ENCODE data around the gene RAPGEF1. TPM values are rescaled to one million over a fixed set of nuclear protein-coding genes. Genes with fewer than 3 reads are reported as not detected.

Gene RAPGEF1
- total and polyA plus RNA-seq, 2 of the 13 experiments (the other 11 are each of a cell fraction or from before 2014, with no cell fraction given) = 21.2 to 38.9 TPM

- TF ChIP-seq, protein P1, sequence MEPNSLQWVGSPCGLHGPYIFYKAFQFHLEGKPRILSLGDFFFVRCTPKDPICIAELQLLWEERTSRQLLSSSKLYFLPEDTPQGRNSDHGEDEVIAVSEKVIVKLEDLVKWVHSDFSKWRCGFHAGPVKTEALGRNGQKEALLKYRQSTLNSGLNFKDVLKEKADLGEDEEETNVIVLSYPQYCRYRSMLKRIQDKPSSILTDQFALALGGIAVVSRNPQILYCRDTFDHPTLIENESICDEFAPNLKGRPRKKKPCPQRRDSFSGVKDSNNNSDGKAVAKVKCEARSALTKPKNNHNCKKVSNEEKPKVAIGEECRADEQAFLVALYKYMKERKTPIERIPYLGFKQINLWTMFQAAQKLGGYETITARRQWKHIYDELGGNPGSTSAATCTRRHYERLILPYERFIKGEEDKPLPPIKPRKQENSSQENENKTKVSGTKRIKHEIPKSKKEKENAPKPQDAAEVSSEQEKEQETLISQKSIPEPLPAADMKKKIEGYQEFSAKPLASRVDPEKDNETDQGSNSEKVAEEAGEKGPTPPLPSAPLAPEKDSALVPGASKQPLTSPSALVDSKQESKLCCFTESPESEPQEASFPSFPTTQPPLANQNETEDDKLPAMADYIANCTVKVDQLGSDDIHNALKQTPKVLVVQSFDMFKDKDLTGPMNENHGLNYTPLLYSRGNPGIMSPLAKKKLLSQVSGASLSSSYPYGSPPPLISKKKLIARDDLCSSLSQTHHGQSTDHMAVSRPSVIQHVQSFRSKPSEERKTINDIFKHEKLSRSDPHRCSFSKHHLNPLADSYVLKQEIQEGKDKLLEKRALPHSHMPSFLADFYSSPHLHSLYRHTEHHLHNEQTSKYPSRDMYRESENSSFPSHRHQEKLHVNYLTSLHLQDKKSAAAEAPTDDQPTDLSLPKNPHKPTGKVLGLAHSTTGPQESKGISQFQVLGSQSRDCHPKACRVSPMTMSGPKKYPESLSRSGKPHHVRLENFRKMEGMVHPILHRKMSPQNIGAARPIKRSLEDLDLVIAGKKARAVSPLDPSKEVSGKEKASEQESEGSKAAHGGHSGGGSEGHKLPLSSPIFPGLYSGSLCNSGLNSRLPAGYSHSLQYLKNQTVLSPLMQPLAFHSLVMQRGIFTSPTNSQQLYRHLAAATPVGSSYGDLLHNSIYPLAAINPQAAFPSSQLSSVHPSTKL (CRISPR knock-in tag; IDR thresholded peaks at IDR 0.05) = no peak
- TF ChIP-seq ZNF768 (CRISPR knock-in tag; IDR thresholded peaks at IDR 0.05) (no peak), HNF4G (IDR thresholded peaks at IDR 0.05; ENCODE audit: borderline replicate concordance, low read depth, low read length) (no peak), HNF4G (CRISPR knock-in tag; IDR thresholded peaks at IDR 0.05; ENCODE audit: borderline replicate concordance, low read depth) (no peak), IRF2 (CRISPR knock-in tag; IDR thresholded peaks at IDR 0.05) (no peak), ISL2 (CRISPR knock-in tag; IDR thresholded peaks at IDR 0.05) (no peak)
- TF ChIP-seq, protein P2, sequence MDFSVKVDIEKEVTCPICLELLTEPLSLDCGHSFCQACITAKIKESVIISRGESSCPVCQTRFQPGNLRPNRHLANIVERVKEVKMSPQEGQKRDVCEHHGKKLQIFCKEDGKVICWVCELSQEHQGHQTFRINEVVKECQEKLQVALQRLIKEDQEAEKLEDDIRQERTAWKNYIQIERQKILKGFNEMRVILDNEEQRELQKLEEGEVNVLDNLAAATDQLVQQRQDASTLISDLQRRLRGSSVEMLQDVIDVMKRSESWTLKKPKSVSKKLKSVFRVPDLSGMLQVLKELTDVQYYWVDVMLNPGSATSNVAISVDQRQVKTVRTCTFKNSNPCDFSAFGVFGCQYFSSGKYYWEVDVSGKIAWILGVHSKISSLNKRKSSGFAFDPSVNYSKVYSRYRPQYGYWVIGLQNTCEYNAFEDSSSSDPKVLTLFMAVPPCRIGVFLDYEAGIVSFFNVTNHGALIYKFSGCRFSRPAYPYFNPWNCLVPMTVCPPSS (IDR thresholded peaks at IDR 0.05) = no peak
- TF ChIP-seq, protein P3, sequence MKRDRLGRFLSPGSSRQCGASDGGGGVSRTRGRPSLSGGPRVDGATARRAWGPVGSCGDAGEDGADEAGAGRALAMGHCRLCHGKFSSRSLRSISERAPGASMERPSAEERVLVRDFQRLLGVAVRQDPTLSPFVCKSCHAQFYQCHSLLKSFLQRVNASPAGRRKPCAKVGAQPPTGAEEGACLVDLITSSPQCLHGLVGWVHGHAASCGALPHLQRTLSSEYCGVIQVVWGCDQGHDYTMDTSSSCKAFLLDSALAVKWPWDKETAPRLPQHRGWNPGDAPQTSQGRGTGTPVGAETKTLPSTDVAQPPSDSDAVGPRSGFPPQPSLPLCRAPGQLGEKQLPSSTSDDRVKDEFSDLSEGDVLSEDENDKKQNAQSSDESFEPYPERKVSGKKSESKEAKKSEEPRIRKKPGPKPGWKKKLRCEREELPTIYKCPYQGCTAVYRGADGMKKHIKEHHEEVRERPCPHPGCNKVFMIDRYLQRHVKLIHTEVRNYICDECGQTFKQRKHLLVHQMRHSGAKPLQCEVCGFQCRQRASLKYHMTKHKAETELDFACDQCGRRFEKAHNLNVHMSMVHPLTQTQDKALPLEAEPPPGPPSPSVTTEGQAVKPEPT (CRISPR knock-in tag; IDR thresholded peaks at IDR 0.05; ENCODE audit: low read depth) = no peak
These were observed 112.6 kb downstream of the RAPGEF1 start (continued) for GRCh38 chr9:131627326-131627647.
